IMR-90 (cell line): ENCODE data around the gene TMEM170B. TPM values are rescaled to one million over a fixed set of nuclear protein-coding genes. Genes with fewer than 3 reads are reported as not detected.

Source experiments
- ATAC-seq: fragments of 200-7000 bp; cut with Tn5 transposase; 2 replicates; pipeline ENCODE4 v1.9.1; 2020; ENCODE audit warnings: low read depth, mild to moderate bottlenecking, moderate library complexity
- BruUV-seq: library from RNA; stranded (reverse); fragments of 400-500 nt; replicated peaks from 2 replicates; lab custom pipeline; 2021; lab: Mats Ljungman, UMichigan
- CTCF ChIA-PET: fragments of 300-600 bp; formaldehyde crosslinking; extraction: SDS; loops from one replicate; lab custom pipeline; 2021; ENCODE audit warnings: antibody characterized with exemption; lab: Yijun Ruan, JAX
- POLR2A ChIA-PET: fragments of 300-600 bp; sonication (Branson Sonifier 250); formaldehyde crosslinking; loops from one replicate; lab custom pipeline; 2022; ENCODE audit warnings: antibody characterized with exemption; ENCODE audit not compliant: unreplicated experiment; lab: Charles Lee
- DNase-seq: peaks from one replicate; pipeline ENCODE4 v3.0.0; 2013
- H2AFZ ChIP-seq: replicated peaks from 2 replicates; pipeline ENCODE3; 2013; ENCODE audit warnings: low read length, mild to moderate bottlenecking; ENCODE audit not compliant: poor library complexity
- H2AK5ac ChIP-seq: 2 replicates; pipeline ENCODE4 v1.6.1; 2013; ENCODE audit warnings: low read depth, low read length, inconsistent platforms
- H2AK9ac ChIP-seq: replicated peaks from 2 replicates; pipeline ENCODE3; 2013; ENCODE audit warnings: mild to moderate bottlenecking, low read depth, low read length, moderate library complexity; ENCODE audit not compliant: poor library complexity
- H2BK120ac ChIP-seq: 2 replicates; pipeline ENCODE4 v1.6.1; 2013; ENCODE audit warnings: low read depth, low read length, inconsistent platforms
- H2BK15ac ChIP-seq: 3 replicates; pipeline ENCODE4 v1.6.1; 2013; ENCODE audit warnings: low read depth, low read length, inconsistent platforms
- H2BK20ac ChIP-seq: 2 replicates; pipeline ENCODE4 v1.6.1; 2013; ENCODE audit warnings: low read depth, mild to moderate bottlenecking, inconsistent platforms, low read length, moderate library complexity
- H2BK5ac ChIP-seq: 2 replicates; pipeline ENCODE4 v1.6.1; 2013; ENCODE audit warnings: mild to moderate bottlenecking, low read depth, low read length, inconsistent platforms; ENCODE audit not compliant: poor library complexity, severe bottlenecking
- H3K14ac ChIP-seq: replicated peaks from 2 replicates; pipeline ENCODE4 v1.6.1; 2013; ENCODE audit warnings: low read depth, low read length, inconsistent platforms
- H3K18ac ChIP-seq: 2 replicates; pipeline ENCODE4 v1.6.1; 2013; ENCODE audit warnings: low read depth, low read length, control low read depth
- H3K23ac ChIP-seq: 2 replicates; pipeline ENCODE4 v1.6.1; 2013; ENCODE audit warnings: low read depth, low read length, inconsistent platforms
- H3K27ac ChIP-seq: 2 replicates; pipeline ENCODE4 v1.5.1; 2013; ENCODE audit warnings: mild to moderate bottlenecking, control low read depth, low read length; ENCODE audit not compliant: insufficient read depth
- H3K27me3 ChIP-seq: 2 replicates; pipeline ENCODE4 v1.6.1; 2013; ENCODE audit warnings: low read length; ENCODE audit not compliant: control insufficient read depth, insufficient read depth
- H3K36me3 ChIP-seq: 2 replicates; pipeline ENCODE4 v1.6.1; 2013; ENCODE audit warnings: low read length, mixed read lengths; ENCODE audit not compliant: control insufficient read depth, insufficient read depth
- H3K4ac ChIP-seq: 2 replicates; pipeline ENCODE4 v1.6.1; 2013; ENCODE audit warnings: low read depth, low read length, inconsistent platforms
- H3K4me1 ChIP-seq: 2 replicates; pipeline ENCODE4 v1.6.1; 2013; ENCODE audit warnings: low read length, mixed read lengths; ENCODE audit not compliant: control insufficient read depth, insufficient read depth
- H3K4me2 ChIP-seq: 2 replicates; pipeline ENCODE4 v1.6.1; 2013; ENCODE audit warnings: low read depth, mild to moderate bottlenecking, control low read depth, low read length, moderate library complexity
- H3K4me3 ChIP-seq: 2 replicates; pipeline ENCODE4 v1.5.1; 2013; ENCODE audit warnings: low read depth, mild to moderate bottlenecking, control low read depth, low read length, moderate library complexity; ENCODE audit not compliant: insufficient read depth
- H3K56ac ChIP-seq: 2 replicates; pipeline ENCODE4 v1.6.1; 2013; ENCODE audit warnings: low read length, inconsistent platforms; ENCODE audit not compliant: insufficient read depth; ENCODE audit errors: extremely low read depth
- H3K79me1 ChIP-seq, 2 experiments: 2 replicates each; pipeline ENCODE4 v1.6.1; 2013; ENCODE audit warnings: low read length in 2 of 2, inconsistent platforms in 1 of 2, low read depth in 1 of 2
- H3K9ac ChIP-seq: 2 replicates; pipeline ENCODE4 v1.6.1; 2013; ENCODE audit warnings: low read depth, low read length, control low read depth
- H3K9me1 ChIP-seq: 2 replicates; pipeline ENCODE4 v1.6.1; 2013; ENCODE audit warnings: low read length, inconsistent platforms; ENCODE audit not compliant: insufficient read depth
- H3K9me3 ChIP-seq: 2 replicates; pipeline ENCODE4 v1.6.1; 2013; ENCODE audit warnings: low read length; ENCODE audit not compliant: control insufficient read depth, insufficient read depth
- H4K20me1 ChIP-seq: 2 replicates; pipeline ENCODE4 v1.6.1; 2013; ENCODE audit warnings: low read length, inconsistent platforms; ENCODE audit not compliant: insufficient read depth
- H4K5ac ChIP-seq: 2 replicates; pipeline ENCODE4 v1.6.1; 2013; ENCODE audit warnings: mild to moderate bottlenecking, low read depth, low read length, control low read depth
- H4K8ac ChIP-seq, 2 experiments: 2 replicates each; pipeline ENCODE4 v1.6.1; 2013; ENCODE audit warnings: low read depth in 2 of 2, low read length in 2 of 2, control low read depth in 1 of 2, inconsistent platforms in 1 of 2
- H4K91ac ChIP-seq: 2 replicates; pipeline ENCODE4 v1.6.1; 2013; ENCODE audit warnings: low read depth, low read length, inconsistent platforms; ENCODE audit not compliant: insufficient read depth
- BHLHE40 ChIP-seq: fragments of 150-350 bp; IDR thresholded peaks from 2 replicates; pipeline ENCODE4 v1.6.1; 2016; ENCODE audit warnings: mild to moderate bottlenecking, low read depth, low read length
- CHD1 ChIP-seq: IDR thresholded peaks from 2 replicates; pipeline ENCODE4 v1.6.1; 2012; ENCODE audit warnings: low read depth, low read length, improper control_type of control experiment
- ELK1 ChIP-seq: fragments of 150-350 bp; IDR thresholded peaks from 2 replicates; pipeline ENCODE4 v1.6.1; 2016; ENCODE audit warnings: low read depth, mild to moderate bottlenecking, low read length, moderate library complexity, borderline replicate concordance
- FOS ChIP-seq: fragments of 150-350 bp; IDR thresholded peaks from 2 replicates; pipeline ENCODE4 v1.6.1; 2016; ENCODE audit warnings: low read depth, low read length
- MAFK ChIP-seq: IDR thresholded peaks from 2 replicates; pipeline ENCODE4 v1.6.1; 2012; ENCODE audit warnings: low read depth, low read length, improper control_type of control experiment
- MXI1 ChIP-seq: IDR thresholded peaks from 2 replicates; pipeline ENCODE4 v1.6.1; 2012; ENCODE audit warnings: low read depth, mild to moderate bottlenecking, low read length, moderate library complexity, borderline replicate concordance
- POLR2A ChIP-seq: IDR thresholded peaks from 2 replicates; pipeline ENCODE4 v1.6.1; 2012; ENCODE audit warnings: mild to moderate bottlenecking, low read depth, low read length
- RAD21 ChIP-seq: IDR thresholded peaks from 2 replicates; pipeline ENCODE4 v1.6.1; 2012; ENCODE audit warnings: low read length, improper control_type of control experiment
- RCOR1 ChIP-seq: IDR thresholded peaks from 2 replicates; pipeline ENCODE4 v1.6.1; 2012; ENCODE audit warnings: mild to moderate bottlenecking, low read length, improper control_type of control experiment; ENCODE audit not compliant: insufficient replicate concordance
- RFX5 ChIP-seq: IDR thresholded peaks from 2 replicates; pipeline ENCODE4 v1.8.0; 2012; ENCODE audit warnings: low read depth, mild to moderate bottlenecking, low read length, moderate library complexity
- WGBS, 2 experiments: methylation state at CpG; one replicate each; pipeline versions ENCODE4 v1.1.5 to v1.1.7; 2013; ENCODE audit warnings: missing lambda C conversion rate in 2 of 2; ENCODE audit not compliant: insufficient read length in 1 of 2; ENCODE audit errors: extremely low coverage in 2 of 2; 5-methylcytosine and 5-hydroxymethylcytosine counted together
- dilution Hi-C: fragments of 300-500 bp; cut with HindIII; formaldehyde crosslinking; loops from one replicate; pipeline ENCODE4 v1.14.3; 2018; ENCODE audit warnings: low sequenced_read_pairs; ENCODE audit not compliant: unreplicated experiment
- in situ Hi-C: fragments of 300-500 bp; cut with MboI; formaldehyde crosslinking; loops from 3 replicates; pipeline ENCODE4 v1.14.3; 2019; ENCODE audit warnings: low sequenced_read_pairs, inconsistent platforms, mixed read lengths
- intact Hi-C: fragments of 100-400 bp; cut with micrococcal nuclease; formaldehyde crosslinking; loops from 2 replicates; pipeline ENCODE4 v1.10.0; 2022
- polyA plus RNA-seq, 3 experiments: library from polyadenylated mRNA; depleted of rRNA; stranded (reverse); fragments of >200 nt; gene quantifications; 2 replicates each; pipeline ENCODE4 v1.2.3, GENCODE V29; 2012; ENCODE audit warnings: low replicate concordance in 1 of 3
- total RNA-seq: library from RNA; depleted of rRNA; stranded (reverse); fragments of >200 nt; gene quantifications from 2 replicates; pipeline ENCODE4 v1.2.3, GENCODE V29; 2012
- TF ChIP-seq, protein P1 (sequence below): conservative IDR thresholded peaks from 2 replicates; pipeline ENCODE4 v1.5.1; 2012; ENCODE audit warnings: mild to moderate bottlenecking, low read depth, low read length, improper control_type of control experiment

Gene TMEM170B
- total and polyA plus RNA-seq, 2 of the 4 experiments (the other 2 are of a cell fraction) = 0.10 to 0.18 TPM

- H3K56ac ChIP-seq = no peak overlapping the region
- no peak overlapping the region for H3K23ac ChIP-seq
- no peaks in the 10 kb centered on the region for H3K36me3 ChIP-seq
- H3K4me3 ChIP-seq = no peak overlapping the region
- no TSS peak for BruUV-seq
- H3K9ac ChIP-seq = no peak overlapping the region
- no peak overlapping the region for H2AFZ ChIP-seq
- CTCF ChIA-PET = no interaction called here
- H3K14ac ChIP-seq = no peak overlapping the region
- no peak overlapping the region for H3K4ac ChIP-seq
- H3K18ac ChIP-seq = no peak overlapping the region
- dilution Hi-C loops = no loop called here
- H3K27ac ChIP-seq = no peak overlapping the region
- H3K9me3 ChIP-seq = no peaks in the 10 kb centered on the region
- no peaks in the 10 kb centered on the region for H4K20me1 ChIP-seq
- WGBS, 2 experiments = no CpG with 5 or more reads among the region's 3 CpGs
- peaks cover 7% of the 10 kb centered on the region for H3K27me3 ChIP-seq
- POLR2A ChIA-PET = no interaction called here
- ATAC-seq (no peak), DNase-seq (no peak)
- TF ChIP-seq MAFK (no peak), CHD1 (no peak), RAD21 (no peak), POLR2A (no peak), FOS (no peak), RFX5 (no peak), ELK1 (no peak), BHLHE40 (no peak), MXI1 (no peak), RCOR1 (no peak)
- TF ChIP-seq, protein P1, sequence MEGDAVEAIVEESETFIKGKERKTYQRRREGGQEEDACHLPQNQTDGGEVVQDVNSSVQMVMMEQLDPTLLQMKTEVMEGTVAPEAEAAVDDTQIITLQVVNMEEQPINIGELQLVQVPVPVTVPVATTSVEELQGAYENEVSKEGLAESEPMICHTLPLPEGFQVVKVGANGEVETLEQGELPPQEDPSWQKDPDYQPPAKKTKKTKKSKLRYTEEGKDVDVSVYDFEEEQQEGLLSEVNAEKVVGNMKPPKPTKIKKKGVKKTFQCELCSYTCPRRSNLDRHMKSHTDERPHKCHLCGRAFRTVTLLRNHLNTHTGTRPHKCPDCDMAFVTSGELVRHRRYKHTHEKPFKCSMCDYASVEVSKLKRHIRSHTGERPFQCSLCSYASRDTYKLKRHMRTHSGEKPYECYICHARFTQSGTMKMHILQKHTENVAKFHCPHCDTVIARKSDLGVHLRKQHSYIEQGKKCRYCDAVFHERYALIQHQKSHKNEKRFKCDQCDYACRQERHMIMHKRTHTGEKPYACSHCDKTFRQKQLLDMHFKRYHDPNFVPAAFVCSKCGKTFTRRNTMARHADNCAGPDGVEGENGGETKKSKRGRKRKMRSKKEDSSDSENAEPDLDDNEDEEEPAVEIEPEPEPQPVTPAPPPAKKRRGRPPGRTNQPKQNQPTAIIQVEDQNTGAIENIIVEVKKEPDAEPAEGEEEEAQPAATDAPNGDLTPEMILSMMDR = no peak
- intact Hi-C loops = no loop called here
- no peak overlapping the region for H2BK5ac ChIP-seq
- in situ Hi-C loops = loop anchor here (25.0 kb wide), 2 partner anchors 1076 to 1324 kb away; no protein-coding TSS in a partner anchor
- no peak overlapping the region for H2AK5ac ChIP-seq
- no peaks in the 10 kb centered on the region for H3K79me1 ChIP-seq
- H3K9me1 ChIP-seq = no peaks in the 10 kb centered on the region
- H2AK9ac ChIP-seq = no peak overlapping the region
- H3K4me1 ChIP-seq = no peaks in the 10 kb centered on the region
- H2BK15ac ChIP-seq = no peak overlapping the region
- H2BK120ac ChIP-seq = no peak overlapping the region
- H4K5ac ChIP-seq = no peak overlapping the region
- H2BK20ac ChIP-seq = no peak overlapping the region
- H4K8ac ChIP-seq = no peak overlapping the region
- H3K4me2 ChIP-seq = no peak overlapping the region
- no peak overlapping the region for H4K91ac ChIP-seq
Measured at GRCh38 chr6:11563793-11564192, 26.2 kb downstream of the TMEM170B start.
